Neural progenitor cell (in vitro differentiated cells): Measurements from ENCODE around the gene SSUH2.

ENCODE experiments used
- EZH2 ChIP-seq: fragments of 200-600 bp; sonication (generic); IDR thresholded peaks from 2 replicates; pipeline ENCODE4 v1.6.1; 2017; ENCODE audit warnings: antibody characterized with exemption, mild to moderate bottlenecking, moderate library complexity
- EZH2phosphoT487 ChIP-seq: fragments of 200-600 bp; sonication (generic); IDR thresholded peaks from 2 replicates; pipeline ENCODE4 v1.6.1; 2017; ENCODE audit warnings: antibody characterized with exemption
- TF ChIP-seq, protein P1 (sequence below): fragments of 200-600 bp; sonication (generic); IDR thresholded peaks from 2 replicates; pipeline ENCODE4 v1.5.1; 2017; ENCODE audit warnings: antibody characterized with exemption, mild to moderate bottlenecking

DNA sequence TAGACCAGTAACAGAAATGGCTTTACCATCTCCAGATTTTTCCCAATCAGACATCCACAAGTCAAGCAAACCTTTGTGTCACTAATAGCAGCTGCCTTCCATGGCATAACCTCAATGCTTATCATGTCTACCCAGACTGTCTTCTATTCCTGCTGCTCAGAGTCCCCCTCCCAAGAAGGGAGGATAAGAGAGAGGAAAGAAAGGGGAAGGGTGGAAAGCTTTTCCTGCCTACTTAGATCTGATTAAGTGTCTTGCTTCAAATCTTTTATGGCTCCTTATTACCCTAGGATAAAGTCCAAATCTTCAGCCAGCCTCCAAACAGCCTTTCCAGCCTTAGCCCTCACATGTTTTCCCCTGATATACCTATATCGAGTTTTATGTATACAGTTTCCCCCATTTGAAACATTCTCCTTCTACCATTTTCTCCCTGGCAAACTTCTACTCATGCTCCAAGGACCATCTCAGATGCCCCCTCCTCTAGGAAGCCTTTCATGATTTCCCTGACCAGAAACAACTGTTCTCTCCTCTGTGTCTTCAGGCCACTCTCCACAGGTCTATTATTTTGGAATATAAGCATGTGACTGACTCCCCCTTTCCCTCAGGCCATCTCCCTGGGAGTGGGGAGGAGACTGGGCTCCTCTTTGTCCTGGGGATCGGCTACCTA, 7.9 kb upstream of the SSUH2 start:
- TF ChIP-seq, protein P1, sequence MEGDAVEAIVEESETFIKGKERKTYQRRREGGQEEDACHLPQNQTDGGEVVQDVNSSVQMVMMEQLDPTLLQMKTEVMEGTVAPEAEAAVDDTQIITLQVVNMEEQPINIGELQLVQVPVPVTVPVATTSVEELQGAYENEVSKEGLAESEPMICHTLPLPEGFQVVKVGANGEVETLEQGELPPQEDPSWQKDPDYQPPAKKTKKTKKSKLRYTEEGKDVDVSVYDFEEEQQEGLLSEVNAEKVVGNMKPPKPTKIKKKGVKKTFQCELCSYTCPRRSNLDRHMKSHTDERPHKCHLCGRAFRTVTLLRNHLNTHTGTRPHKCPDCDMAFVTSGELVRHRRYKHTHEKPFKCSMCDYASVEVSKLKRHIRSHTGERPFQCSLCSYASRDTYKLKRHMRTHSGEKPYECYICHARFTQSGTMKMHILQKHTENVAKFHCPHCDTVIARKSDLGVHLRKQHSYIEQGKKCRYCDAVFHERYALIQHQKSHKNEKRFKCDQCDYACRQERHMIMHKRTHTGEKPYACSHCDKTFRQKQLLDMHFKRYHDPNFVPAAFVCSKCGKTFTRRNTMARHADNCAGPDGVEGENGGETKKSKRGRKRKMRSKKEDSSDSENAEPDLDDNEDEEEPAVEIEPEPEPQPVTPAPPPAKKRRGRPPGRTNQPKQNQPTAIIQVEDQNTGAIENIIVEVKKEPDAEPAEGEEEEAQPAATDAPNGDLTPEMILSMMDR = no peak
- TF ChIP-seq EZH2 (no peak), EZH2phosphoT487 (no peak)
